GM21515 (cell line): ENCODE results near the gene FERMT3.

Source experiments
- ATAC-seq: cut with Tn5 transposase; IDR thresholded peaks from one replicate; pipeline ENCODE4 v1.9.1; 2021; ENCODE audit not compliant: unreplicated experiment

The FERMT3 gene

GRCh38 chr11:64247729-64248531, 41.4 kb downstream of the FERMT3 start:
- ATAC-seq: no peak

GRCh38 chr11:64248578-64248977, 42.1 kb downstream of the FERMT3 start:
- ATAC-seq: no peak

- no peak for ATAC-seq
Measured at GRCh38 chr11:64249038-64249437, 42.5 kb downstream of the FERMT3 start.

GRCh38 chr11:64249563-64250414, 43.3 kb downstream of the FERMT3 start:
- ATAC-seq: no peak

- no peak for ATAC-seq
Measured at GRCh38 chr11:64250415-64251015, 44.0 kb downstream of the FERMT3 start.

- ATAC-seq: peak; percentile 35
Measured at GRCh38 chr11:64251016-64251752, 44.7 kb downstream of the FERMT3 start, which contains the start of gene PLCB3. TSS of gene PLCB3 (plus strand) at chr11:64251530. CDS start at chr11:64251650, 120 bp downstream.

GRCh38 chr11:64251753-64252002, 45.2 kb downstream of the FERMT3 start:
- peak; percentile 7 for ATAC-seq

- no peak for ATAC-seq
Measured at GRCh38 chr11:64252003-64252872, 45.7 kb downstream of the FERMT3 start.

GRCh38 chr11:64253043-64253442, 46.5 kb downstream of the FERMT3 start:
- ATAC-seq: no peak

GRCh38 chr11:64253481-64253880, 47.0 kb downstream of the FERMT3 start:
- ATAC-seq: no peak

- ATAC-seq: no peak
Measured at GRCh38 chr11:64254326-64254725, 47.8 kb downstream of the FERMT3 start.

- ATAC-seq: no peak
Measured at GRCh38 chr11:64255135-64256128, 48.9 kb downstream of the FERMT3 start.

GRCh38 chr11:64256300-64256699, 49.8 kb downstream of the FERMT3 start:
- ATAC-seq: no peak

GRCh38 chr11:64258356-64258755, 51.8 kb downstream of the FERMT3 start:
- no peak for ATAC-seq

GRCh38 chr11:64258946-64259532, 52.5 kb downstream of the FERMT3 start:
- no peak for ATAC-seq

- ATAC-seq: no peak
Measured at GRCh38 chr11:64259533-64260067, 53.1 kb downstream of the FERMT3 start.

GRCh38 chr11:64260147-64260708, 53.7 kb downstream of the FERMT3 start:
- no peak for ATAC-seq

GRCh38 chr11:64261556-64262080, 55.1 kb downstream of the FERMT3 start:
- ATAC-seq: no peak
